HG02938 (cell line): ENCODE measurements around the gene UGT1A7.

Source experiments
- ATAC-seq: cut with Tn5 transposase; IDR thresholded peaks from one replicate; pipeline ENCODE4 v1.9.1; 2021; ENCODE audit warnings: mild to moderate bottlenecking, moderate library complexity; ENCODE audit not compliant: unreplicated experiment

The UGT1A7 gene

GRCh38 chr2:233796254-233796653 is 114.6 kb downstream of the UGT1A7 start:
- no peak for ATAC-seq

DNA sequence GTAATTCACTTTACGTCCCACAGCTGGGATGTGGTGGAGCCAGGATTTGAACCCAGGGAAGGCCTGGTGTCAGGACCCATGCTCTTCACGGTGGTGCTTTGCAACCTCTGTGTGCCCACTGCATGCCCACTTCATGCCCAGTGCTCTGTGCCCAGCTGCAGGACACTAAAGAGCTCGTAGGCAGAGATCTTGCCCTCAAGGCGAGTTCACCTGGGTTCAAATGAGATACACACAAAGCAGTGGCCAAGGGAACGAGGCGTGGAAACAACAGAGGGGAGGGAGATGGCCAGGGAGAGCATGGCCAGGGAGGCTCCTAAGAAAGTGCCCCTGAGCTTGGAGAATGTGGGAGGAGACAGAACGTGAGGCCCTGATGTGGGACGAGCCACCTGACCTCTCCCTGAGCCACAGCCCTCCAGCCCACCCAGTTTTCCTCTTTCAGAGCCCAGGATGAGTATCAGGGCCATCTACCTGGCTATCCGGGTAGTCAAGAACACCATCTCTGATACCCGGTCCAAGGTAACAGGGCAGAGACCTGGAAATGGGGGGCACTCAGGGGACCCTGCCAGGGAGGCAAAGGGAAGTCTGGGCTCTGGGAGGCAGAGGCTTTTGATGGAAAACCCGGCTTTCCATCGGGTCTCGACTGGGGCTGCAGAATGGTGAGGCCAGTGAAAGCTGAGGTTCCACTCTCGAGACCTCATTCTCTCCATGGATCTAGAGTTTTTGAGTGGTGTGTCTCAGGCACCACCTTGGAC is 116.8 kb downstream of the UGT1A7 start:
- ATAC-seq: no peak

GRCh38 chr2:233799087-233799665 is 117.5 kb downstream of the UGT1A7 start:
- no peak for ATAC-seq

DNA sequence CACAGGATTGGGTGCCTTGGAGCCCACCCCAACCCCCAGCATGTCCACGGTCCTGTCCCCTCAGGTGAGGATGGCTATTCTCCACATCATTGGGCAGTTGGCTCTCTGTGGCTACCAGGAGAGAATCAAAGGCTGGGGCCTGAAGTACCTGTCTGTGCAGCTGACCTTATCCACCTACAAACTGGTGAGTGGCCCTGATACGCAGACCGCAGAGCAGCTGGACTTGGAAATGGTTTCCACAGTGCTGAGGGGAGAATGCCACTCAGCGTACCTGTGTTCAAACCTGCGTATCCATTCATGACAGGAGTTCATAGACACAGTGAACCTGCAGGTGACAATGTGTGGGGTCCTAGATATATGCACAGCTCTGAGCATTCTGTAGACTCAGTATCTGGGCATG is 118.0 kb downstream of the UGT1A7 start:
- ATAC-seq: no peak

DNA sequence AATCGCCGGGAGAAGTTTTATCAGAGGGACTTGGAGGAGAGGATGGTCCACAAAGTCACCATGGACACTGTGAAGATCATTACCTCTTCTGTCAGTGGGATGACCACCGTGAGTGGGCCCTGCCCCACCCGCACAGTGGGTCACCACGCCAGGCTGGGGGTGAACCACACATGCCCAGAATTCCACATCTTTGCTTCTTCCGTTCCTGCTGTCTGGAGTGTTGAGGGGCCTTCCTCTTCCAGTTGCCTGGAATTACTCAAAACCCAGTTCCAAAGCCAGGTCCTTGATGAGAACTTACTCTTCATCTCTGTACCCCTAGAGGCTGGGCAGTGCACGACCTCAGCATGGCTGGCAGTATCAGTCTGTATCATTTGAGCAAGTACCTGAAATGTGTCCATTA is 118.5 kb downstream of the UGT1A7 start:
- ATAC-seq: no peak

DNA sequence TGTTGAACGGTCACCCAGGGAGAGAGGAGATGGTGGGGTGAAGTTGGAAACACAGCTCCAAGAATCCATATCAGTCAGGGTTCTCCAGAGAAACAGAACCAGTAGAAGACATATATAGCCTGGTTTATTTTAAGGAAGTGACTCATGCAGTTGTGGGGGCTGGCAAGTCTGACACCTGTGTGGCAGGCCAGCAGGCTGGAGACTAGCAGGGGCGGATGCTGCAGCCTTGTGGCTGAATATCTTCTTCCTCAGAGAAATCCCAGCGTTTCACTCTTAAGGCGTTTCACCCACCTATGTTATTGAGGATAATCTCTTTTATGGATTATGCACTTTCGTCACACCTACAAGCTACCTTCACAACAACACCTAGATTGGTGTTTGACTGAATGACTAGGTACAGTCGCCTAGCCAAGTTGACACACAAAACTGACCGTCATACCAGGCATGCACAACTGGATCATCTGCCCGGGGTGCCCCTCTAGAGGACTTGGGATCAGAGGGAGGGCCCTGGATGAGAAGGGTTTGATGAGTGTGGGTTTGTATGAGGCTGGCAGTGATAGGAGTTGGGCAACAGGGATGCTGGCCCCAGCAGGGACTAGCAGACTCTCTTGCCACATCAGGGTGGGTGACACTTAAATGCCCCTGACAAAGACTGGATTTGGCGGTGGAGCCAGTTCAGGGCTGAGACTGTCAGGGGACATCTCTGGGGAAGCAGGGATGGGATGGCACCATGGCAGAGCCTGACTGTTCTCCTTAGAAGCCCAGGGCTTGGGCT is 119.8 kb downstream of the UGT1A7 start:
- no peak for ATAC-seq

GRCh38 chr2:233802132-233802815 is 120.6 kb downstream of the UGT1A7 start:
- no peak for ATAC-seq

GRCh38 chr2:233803292-233803911 is 121.7 kb downstream of the UGT1A7 start:
- ATAC-seq: no peak

DNA sequence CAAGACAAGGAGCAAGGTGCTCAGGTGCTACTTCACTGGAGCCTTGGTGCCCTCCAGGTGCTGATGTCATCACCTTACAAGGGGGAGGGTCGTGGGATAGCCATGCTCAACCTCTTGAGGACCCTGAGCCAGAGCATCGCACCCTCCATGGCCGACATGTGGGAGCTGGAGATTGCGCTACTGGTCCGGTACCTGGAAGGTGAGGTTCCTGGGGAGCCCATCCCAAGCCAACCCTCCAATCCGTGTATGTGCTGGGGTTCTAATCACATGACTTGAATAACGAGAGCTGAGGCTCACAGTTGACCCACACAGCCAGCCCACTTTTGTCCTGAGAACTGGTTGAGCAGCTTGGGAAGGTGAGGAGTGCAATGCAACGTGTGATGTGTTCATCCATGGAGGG is 122.3 kb downstream of the UGT1A7 start:
- no peak for ATAC-seq

- no peak for ATAC-seq
These were observed 125.6 kb downstream of the UGT1A7 start for GRCh38 chr2:233807215-233807865.

- ATAC-seq: no peak
These were observed 126.5 kb downstream of the UGT1A7 start for GRCh38 chr2:233807966-233808935.

DNA sequence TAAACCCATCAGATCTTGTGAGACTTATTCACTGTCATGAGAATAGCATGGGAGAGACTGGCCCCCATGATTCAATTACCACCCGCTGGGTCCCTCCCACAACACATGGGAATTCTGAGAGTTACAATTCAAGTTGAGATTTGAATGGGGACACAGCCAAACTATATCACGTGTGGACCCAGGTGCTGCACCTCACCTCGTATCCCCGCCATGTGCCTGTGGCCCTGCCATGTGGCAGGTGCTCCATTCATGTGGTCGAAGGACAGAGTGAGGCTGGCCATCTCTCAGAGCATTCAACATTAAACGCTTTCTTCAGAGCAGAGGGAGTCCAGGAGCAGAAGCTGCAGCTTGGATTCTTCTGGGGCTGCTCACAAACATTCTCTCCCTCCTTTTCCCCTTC is 128.7 kb downstream of the UGT1A7 start:
- no peak for ATAC-seq

- no peak for ATAC-seq
These were observed 129.4 kb downstream of the UGT1A7 start for GRCh38 chr2:233811087-233811486.

DNA sequence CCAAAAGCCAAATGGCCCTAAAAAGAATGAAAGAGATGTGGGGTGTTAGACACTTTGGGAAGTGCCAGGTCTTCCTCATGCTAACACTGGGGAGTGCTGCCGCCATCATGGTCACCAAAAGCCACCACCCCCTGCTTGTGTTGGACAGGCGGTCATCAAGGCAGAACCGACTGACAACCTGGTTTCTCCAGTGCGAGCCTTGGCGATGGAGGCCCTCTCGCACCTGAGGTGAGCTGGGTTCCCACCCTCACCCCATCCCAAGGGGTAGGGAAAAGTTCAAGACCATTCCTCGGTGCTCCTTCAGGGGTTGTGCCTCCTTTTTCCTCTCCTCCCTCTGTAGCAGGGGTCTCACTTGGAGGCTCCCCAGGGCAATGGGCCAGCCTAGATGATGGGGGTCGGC is 130.0 kb downstream of the UGT1A7 start:
- no peak for ATAC-seq

- no peak for ATAC-seq
These were observed 131.7 kb downstream of the UGT1A7 start for GRCh38 chr2:233813236-233814055.

DNA sequence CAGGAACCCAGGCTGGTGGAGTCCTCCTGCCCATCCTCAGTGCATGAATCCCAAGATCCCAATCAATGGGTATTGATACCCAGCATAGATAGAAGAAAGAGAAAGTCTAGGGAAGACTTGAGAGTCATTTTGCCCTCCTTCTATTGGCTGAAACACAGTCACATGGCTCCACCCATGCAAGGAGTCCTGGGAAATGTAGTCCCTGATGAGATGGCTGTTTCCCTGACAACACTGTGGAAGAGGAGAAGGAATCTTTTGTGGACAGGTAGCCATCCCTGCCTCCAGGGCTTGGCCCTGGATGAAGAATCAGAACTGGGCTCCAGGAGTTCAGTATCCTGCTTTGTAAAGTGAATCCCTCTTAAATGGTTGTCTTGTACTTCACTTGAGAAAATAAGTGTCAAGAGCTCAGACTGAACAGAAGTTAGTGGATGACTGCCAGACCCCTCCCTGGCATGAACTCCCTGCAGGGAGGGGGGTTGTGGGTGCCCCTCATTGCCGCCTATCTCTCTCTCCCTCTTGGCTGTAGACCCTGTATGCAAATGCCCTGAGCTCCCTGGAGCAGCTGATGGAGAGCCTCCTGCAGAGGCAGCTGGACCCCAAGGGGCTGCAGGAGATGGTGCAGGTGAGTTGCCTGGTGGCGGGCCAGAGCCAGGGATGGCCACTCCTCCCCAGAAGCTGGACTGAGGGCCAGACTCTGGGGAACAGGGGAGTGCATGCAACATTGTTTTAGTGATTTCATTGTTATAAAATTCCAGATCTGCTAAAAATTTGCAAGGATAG is 132.5 kb downstream of the UGT1A7 start:
- ATAC-seq: no peak

- ATAC-seq: no peak
These were observed 134.2 kb downstream of the UGT1A7 start for GRCh38 chr2:233815861-233816260.

GRCh38 chr2:233816334-233816733 is 134.6 kb downstream of the UGT1A7 start:
- ATAC-seq: no peak
